ENCODE results near the gene C2orf15. TPM values are rescaled to one million over a fixed set of nuclear protein-coding genes. Genes with fewer than 3 reads are reported as not detected.
"Not testable (repeated sequence)": the region's sequence is repeated elsewhere in the genome, so short reads cannot be mapped to it uniquely, and the experiment has no call there.

Gene C2orf15, protein sequence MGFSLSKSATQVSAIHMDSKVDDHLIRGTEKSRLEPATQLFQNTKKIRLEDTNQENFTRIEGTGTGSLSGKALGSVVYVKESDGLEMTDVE
- 3.9 TPM for polyA plus RNA-seq (2013, experiment 1 of 4)
- 4.5 TPM for polyA plus RNA-seq (2013, experiment 2 of 4)
- polyA plus RNA-seq (2013, experiment 3 of 4) = 2.7 TPM
- 4.3 TPM for polyA plus RNA-seq (2013, experiment 4 of 4)

DNA sequence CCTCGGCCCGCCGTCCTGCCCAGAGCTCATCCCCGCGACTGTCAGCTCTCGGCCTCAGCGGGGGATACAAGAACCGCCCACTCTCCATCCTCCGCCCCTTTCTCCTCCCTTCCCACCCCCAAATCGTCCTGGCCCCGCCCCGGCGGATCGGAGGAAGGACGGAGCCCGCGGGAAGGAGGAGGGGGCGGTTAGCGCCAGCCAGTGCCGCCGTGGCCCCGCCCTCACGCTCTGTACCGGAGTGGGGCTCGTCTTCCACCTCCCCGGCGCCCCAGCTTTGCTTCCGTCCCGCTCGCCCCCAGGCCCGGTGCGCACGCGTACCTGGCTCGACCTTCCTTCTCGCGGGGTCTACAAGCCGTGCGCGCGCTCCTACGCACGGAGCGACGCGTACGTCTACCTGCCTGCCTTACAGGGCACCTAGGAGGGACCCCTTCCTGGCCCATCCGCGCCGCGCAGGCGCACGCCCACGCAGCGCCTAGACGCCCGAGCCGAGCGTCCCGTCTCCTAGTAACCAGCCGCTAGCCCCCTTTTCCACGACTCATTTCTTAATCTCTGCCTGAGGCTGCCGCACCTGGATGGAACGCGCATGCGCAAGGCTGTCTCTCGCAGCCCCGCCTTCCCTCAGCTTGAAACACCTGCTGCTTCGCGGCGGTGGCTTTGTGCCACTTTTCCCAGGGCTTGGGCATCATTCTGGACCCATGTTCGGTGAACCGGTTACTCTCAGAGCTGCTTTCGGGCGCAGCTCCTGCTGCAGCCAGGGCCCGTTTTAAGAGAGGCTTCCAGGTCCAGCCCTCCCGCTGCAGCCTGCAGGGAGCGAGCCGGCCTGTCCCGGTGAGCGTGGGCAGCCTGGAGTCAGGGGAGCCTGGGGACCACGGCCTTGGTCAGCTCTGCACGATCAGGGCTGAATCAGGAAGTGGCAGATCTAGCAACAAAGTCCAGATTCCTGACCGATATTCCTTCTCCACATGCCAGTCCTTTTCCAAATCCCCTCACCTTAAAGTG, at the start of gene C2orf15:
C2orf15 (plus strand) TSS at position 598 of the 999 bp plus-strand sequence. CDS start 8,852 bp downstream, outside the sequence.
- Histone ChIP-seq H3K4me3 (ENCODE audit: insufficient read depth, low read depth, low read length) (peak within 1 kb of the TSS; percentile 88), H3K36me3 (ENCODE audit: control insufficient read depth, insufficient read depth, low read length) (no peaks in the 10 kb centered on the region), H3K4me1 (ENCODE audit: control insufficient read depth, insufficient read depth, low read length) (peaks cover 4% of the 10 kb centered on the region), H3K9me3 (ENCODE audit: control insufficient read depth, low read length) (no peaks in the 10 kb centered on the region), H3K27me3 (ENCODE audit: control insufficient read depth, insufficient read depth, low read length, poor library complexity, severe bottlenecking) (peaks cover 13% of the 10 kb centered on the region), H3K27ac (ENCODE audit: insufficient read depth, low read depth, low read length, poor library complexity, severe bottlenecking) (peak within 1 kb of the TSS; percentile 83)
- 0% methylated on average over 84 of the region's 84 CpGs for WGBS, 2 experiments

DNA sequence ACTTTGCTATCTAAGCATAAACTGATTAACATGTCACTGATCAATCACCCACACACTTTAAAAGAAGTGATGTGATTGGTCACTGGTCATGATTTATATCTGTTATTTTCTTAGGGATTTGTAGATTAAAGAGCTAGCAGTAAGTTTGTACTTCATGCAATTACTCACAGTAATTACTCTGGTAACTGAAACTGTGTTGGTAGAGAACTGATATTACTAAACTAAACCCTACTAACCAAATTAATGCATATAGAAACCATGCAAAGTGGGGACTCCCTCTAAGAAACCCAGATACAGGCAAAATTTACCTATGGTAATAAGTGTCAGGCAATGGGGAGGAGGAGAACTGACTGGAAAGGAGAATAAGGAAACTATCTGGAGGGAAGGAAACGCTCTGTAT, 44.8 kb upstream of the C2orf15 start:
- no peak overlapping the region for H3K27ac ChIP-seq (ENCODE audit: insufficient read depth, low read depth, low read length, poor library complexity, severe bottlenecking)
- H3K9me3 ChIP-seq (ENCODE audit: control insufficient read depth, low read length) = peaks cover 2% of the 10 kb centered on the region
- H3K27me3 ChIP-seq (ENCODE audit: control insufficient read depth, insufficient read depth, low read length, poor library complexity, severe bottlenecking) = no peaks in the 10 kb centered on the region
- WGBS, 2 experiments = no CpG with 5 or more reads among the region's 1 CpG
- H3K4me3 ChIP-seq (ENCODE audit: insufficient read depth, low read depth, low read length) = no peak overlapping the region
- H3K36me3 ChIP-seq (ENCODE audit: control insufficient read depth, insufficient read depth, low read length) = no peaks in the 10 kb centered on the region
- H3K4me1 ChIP-seq (ENCODE audit: control insufficient read depth, insufficient read depth, low read length) = no peaks in the 10 kb centered on the region

GRCh38 chr2:99101697-99102096, 39.8 kb upstream of the C2orf15 start:
- Histone ChIP-seq H3K27ac (ENCODE audit: insufficient read depth, low read depth, low read length, poor library complexity, severe bottlenecking) (no peak overlapping the region), H3K27me3 (ENCODE audit: control insufficient read depth, insufficient read depth, low read length, poor library complexity, severe bottlenecking) (no peaks in the 10 kb centered on the region), H3K4me3 (ENCODE audit: insufficient read depth, low read depth, low read length) (no peak overlapping the region), H3K9me3 (ENCODE audit: control insufficient read depth, low read length) (no peaks in the 10 kb centered on the region), H3K4me1 (ENCODE audit: control insufficient read depth, insufficient read depth, low read length) (no peaks in the 10 kb centered on the region), H3K36me3 (ENCODE audit: control insufficient read depth, insufficient read depth, low read length) (no peaks in the 10 kb centered on the region)
- 76% methylated on average over 3 of the region's 3 CpGs; no CpG with 5 or more reads in 1 of the 2 experiments for WGBS, 2 experiments

DNA sequence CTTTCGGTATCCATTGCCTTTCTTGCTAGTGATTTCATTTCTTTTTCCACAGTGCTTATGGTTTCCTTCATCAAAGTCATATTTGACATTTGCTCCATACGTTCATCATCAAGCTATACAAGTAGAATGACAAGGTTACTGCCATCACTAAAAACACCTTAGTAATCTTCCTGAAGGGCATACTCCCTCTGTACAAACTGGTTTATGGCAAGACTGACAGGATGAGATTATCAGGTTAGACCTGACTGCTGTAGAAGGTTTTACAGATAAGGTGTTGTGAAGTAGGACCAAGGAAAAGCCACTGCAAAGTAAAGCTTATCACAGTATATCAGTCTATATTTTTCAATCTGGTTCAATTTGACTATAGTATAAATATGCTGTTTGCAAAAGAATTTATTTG, 37.5 kb upstream of the C2orf15 start:
- H3K36me3 ChIP-seq (ENCODE audit: control insufficient read depth, insufficient read depth, low read length) = no peaks in the 10 kb centered on the region
- no peak overlapping the region for H3K4me3 ChIP-seq (ENCODE audit: insufficient read depth, low read depth, low read length)
- no peaks in the 10 kb centered on the region for H3K9me3 ChIP-seq (ENCODE audit: control insufficient read depth, low read length)
- WGBS, 2 experiments = 89 to 92% methylated on average over 2 of the region's 2 CpGs
- H3K27me3 ChIP-seq (ENCODE audit: control insufficient read depth, insufficient read depth, low read length, poor library complexity, severe bottlenecking) = no peaks in the 10 kb centered on the region
- H3K27ac ChIP-seq (ENCODE audit: insufficient read depth, low read depth, low read length, poor library complexity, severe bottlenecking) = no peak overlapping the region
- no peaks in the 10 kb centered on the region for H3K4me1 ChIP-seq (ENCODE audit: control insufficient read depth, insufficient read depth, low read length)

GRCh38 chr2:99106913-99107312, 34.6 kb upstream of the C2orf15 start:
- Histone ChIP-seq H3K9me3 (ENCODE audit: control insufficient read depth, low read length) (no peaks in the 10 kb centered on the region), H3K36me3 (ENCODE audit: control insufficient read depth, insufficient read depth, low read length) (no peaks in the 10 kb centered on the region), H3K27ac (ENCODE audit: insufficient read depth, low read depth, low read length, poor library complexity, severe bottlenecking) (no peak overlapping the region), H3K4me1 (ENCODE audit: control insufficient read depth, insufficient read depth, low read length) (no peaks in the 10 kb centered on the region), H3K27me3 (ENCODE audit: control insufficient read depth, insufficient read depth, low read length, poor library complexity, severe bottlenecking) (no peaks in the 10 kb centered on the region), H3K4me3 (ENCODE audit: insufficient read depth, low read depth, low read length) (no peak overlapping the region)
- WGBS, 2 experiments = 80 to 85% methylated on average over 2 of the region's 2 CpGs

- Histone ChIP-seq H3K27me3 (ENCODE audit: control insufficient read depth, insufficient read depth, low read length, poor library complexity, severe bottlenecking) (no peaks in the 10 kb centered on the region), H3K4me1 (ENCODE audit: control insufficient read depth, insufficient read depth, low read length) (no peaks in the 10 kb centered on the region), H3K36me3 (ENCODE audit: control insufficient read depth, insufficient read depth, low read length) (no peaks in the 10 kb centered on the region), H3K9me3 (ENCODE audit: control insufficient read depth, low read length) (no peaks in the 10 kb centered on the region), H3K4me3 (ENCODE audit: insufficient read depth, low read depth, low read length) (no peak overlapping the region), H3K27ac (ENCODE audit: insufficient read depth, low read depth, low read length, poor library complexity, severe bottlenecking) (no peak overlapping the region)
- WGBS, 2 experiments = 100% methylated on average over 2 of the region's 2 CpGs; no CpG with 5 or more reads in 1 of the 2 experiments
These were observed 30.3 kb upstream of the C2orf15 start for GRCh38 chr2:99111236-99111635.

GRCh38 chr2:99111945-99112344, 29.6 kb upstream of the C2orf15 start:
- no peak overlapping the region for H3K4me3 ChIP-seq (ENCODE audit: insufficient read depth, low read depth, low read length)
- H3K36me3 ChIP-seq (ENCODE audit: control insufficient read depth, insufficient read depth, low read length) = no peaks in the 10 kb centered on the region
- no peaks in the 10 kb centered on the region for H3K27me3 ChIP-seq (ENCODE audit: control insufficient read depth, insufficient read depth, low read length, poor library complexity, severe bottlenecking)
- no peaks in the 10 kb centered on the region for H3K9me3 ChIP-seq (ENCODE audit: control insufficient read depth, low read length)
- H3K27ac ChIP-seq (ENCODE audit: insufficient read depth, low read depth, low read length, poor library complexity, severe bottlenecking) = no peak overlapping the region
- H3K4me1 ChIP-seq (ENCODE audit: control insufficient read depth, insufficient read depth, low read length) = no peaks in the 10 kb centered on the region
- WGBS, 2 experiments = 100% methylated on average over 1 of the region's 1 CpG; no CpG with 5 or more reads in 1 of the 2 experiments

- Histone ChIP-seq H3K36me3 (ENCODE audit: control insufficient read depth, insufficient read depth, low read length) (no peaks in the 10 kb centered on the region), H3K4me1 (ENCODE audit: control insufficient read depth, insufficient read depth, low read length) (no peaks in the 10 kb centered on the region), H3K4me3 (ENCODE audit: insufficient read depth, low read depth, low read length) (no peak overlapping the region), H3K9me3 (ENCODE audit: control insufficient read depth, low read length) (no peaks in the 10 kb centered on the region), H3K27me3 (ENCODE audit: control insufficient read depth, insufficient read depth, low read length, poor library complexity, severe bottlenecking) (no peaks in the 10 kb centered on the region), H3K27ac (ENCODE audit: insufficient read depth, low read depth, low read length, poor library complexity, severe bottlenecking) (no peak overlapping the region)
- 75 to 87% methylated on average over 3 to 4 of the region's 4 CpGs for WGBS, 2 experiments
These were observed 28.9 kb upstream of the C2orf15 start for GRCh38 chr2:99112617-99113016.

DNA sequence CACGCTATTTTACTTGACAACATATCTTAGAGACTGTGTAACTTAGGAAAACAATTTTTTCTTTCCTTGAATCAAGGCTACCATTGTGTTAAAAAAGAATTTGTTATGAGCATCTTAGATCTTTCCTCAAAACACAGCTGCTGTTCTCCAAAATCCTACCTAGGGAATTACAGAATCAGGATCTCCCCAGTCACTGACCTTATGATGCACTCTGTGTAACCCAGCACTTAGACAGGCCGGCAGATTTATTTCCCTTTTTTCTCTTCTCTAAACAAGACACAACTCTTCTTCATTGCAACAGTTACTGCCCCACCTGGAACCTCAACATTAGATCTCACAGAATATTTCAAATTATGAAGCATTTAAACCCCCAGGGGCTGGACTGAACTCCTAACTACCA, 13.5 kb upstream of the C2orf15 start:
- no peaks in the 10 kb centered on the region for H3K36me3 ChIP-seq (ENCODE audit: control insufficient read depth, insufficient read depth, low read length)
- no peaks in the 10 kb centered on the region for H3K9me3 ChIP-seq (ENCODE audit: control insufficient read depth, low read length)
- no peak overlapping the region for H3K27ac ChIP-seq (ENCODE audit: insufficient read depth, low read depth, low read length, poor library complexity, severe bottlenecking)
- no peak overlapping the region for H3K4me3 ChIP-seq (ENCODE audit: insufficient read depth, low read depth, low read length)
- 97 to 99% methylated on average over 2 of the region's 2 CpGs for WGBS, 2 experiments
- H3K4me1 ChIP-seq (ENCODE audit: control insufficient read depth, insufficient read depth, low read length) = no peaks in the 10 kb centered on the region
- H3K27me3 ChIP-seq (ENCODE audit: control insufficient read depth, insufficient read depth, low read length, poor library complexity, severe bottlenecking) = no peaks in the 10 kb centered on the region

GRCh38 chr2:99135044-99135556, 6.4 kb upstream of the C2orf15 start:
- H3K27ac ChIP-seq (ENCODE audit: insufficient read depth, low read depth, low read length, poor library complexity, severe bottlenecking); H3K9me3 ChIP-seq (ENCODE audit: control insufficient read depth, low read length); H3K36me3 ChIP-seq (ENCODE audit: control insufficient read depth, insufficient read depth, low read length); H3K27me3 ChIP-seq (ENCODE audit: control insufficient read depth, insufficient read depth, low read length, poor library complexity, severe bottlenecking); H3K4me1 ChIP-seq (ENCODE audit: control insufficient read depth, insufficient read depth, low read length); H3K4me3 ChIP-seq (ENCODE audit: insufficient read depth, low read depth, low read length): not testable (repeated sequence)
- WGBS, 2 experiments = 93 to 96% methylated on average over 2 of the region's 2 CpGs

Data from ectodermal cell (in vitro differentiated cells).